GM19438 (cell line): ENCODE results near the gene COG5.

Experiments
- ATAC-seq: cut with Tn5 transposase; IDR thresholded peaks from one replicate; pipeline ENCODE4 v1.9.1; 2021; ENCODE audit warnings: low read depth; ENCODE audit not compliant: unreplicated experiment

The COG5 gene

DNA sequence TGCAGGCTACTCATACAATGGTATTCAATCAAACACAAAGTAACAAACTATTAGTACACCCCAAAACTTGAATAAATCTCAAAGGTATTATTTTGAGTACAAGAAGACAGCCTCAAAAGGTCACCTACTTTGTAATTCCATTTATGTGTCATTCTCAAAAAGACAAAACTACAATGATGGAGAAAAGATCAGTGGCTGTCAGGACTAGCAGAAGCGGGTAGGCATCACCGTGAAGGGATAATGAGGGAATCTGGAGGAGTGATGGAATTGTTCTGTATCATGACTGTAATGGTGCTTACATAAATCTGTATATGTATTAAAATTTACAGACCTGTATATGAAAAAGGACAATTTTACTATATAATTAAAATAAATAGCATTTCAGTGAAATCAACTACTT is 37.0 kb downstream of the COG5 start:
- ATAC-seq = no peak

DNA sequence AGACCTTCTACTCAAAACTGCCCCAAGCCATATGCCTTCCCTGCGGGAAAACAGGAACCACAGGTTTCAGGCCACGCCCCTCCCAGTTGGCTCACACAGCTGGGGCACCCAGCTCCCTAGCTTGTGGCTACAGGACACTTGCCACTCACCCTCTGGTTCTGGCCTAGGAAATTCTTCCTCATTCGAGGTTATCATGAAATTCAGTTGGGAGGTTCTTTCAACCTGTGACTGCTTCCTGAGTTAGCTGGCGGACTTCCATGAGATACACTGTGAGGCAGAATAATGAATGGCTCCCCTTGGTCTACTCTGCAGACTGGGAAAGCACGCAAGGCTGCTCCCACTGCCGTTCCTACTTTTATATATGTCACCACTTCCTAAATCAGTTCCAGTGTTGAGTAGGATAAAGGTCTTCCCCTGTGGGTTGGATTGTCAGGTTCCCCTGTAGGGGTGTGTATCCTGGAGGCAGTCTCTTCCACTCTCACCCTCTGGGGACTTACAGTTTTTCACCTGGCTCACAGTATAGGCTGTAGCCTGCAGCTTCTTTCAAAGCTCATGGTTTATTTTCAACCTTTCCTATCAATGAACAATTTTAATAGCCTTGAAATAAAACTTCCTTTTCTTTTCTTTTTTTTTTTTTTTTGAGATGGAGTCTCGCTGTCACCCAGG is 56.9 kb downstream of the COG5 start:
- ATAC-seq = no peak

DNA sequence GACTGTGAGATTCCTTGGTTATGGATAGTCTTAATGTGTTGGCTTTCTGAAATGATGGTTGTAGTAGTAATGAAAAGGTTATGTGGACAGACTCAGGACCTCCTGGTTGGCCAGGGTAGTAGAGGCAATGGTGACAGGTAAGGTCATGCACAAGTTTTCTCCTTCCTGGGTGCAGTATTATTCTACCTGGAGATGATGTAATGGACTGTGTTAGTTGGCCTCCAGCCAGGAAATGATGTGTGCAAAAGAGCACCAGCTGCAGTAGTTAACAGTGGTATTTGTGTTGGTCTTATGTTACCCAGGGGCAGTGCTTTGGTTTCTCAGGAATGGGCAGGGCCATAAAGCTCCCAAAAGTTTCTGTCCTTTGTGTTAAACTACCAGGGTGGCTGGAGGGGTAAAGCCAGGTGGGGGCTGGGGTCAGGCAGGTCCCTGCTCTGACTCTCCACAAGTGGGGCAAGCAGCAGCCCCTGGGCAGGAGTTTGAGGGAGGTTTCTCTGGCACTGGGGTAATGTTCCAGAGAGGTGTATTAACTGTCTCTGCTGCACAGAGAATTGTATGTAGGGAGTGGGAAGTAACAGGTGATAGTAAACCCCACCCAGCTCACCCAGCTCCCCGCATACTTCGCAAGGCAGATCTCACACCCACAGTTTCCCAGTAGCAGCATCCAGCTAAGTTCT is 57.6 kb downstream of the COG5 start:
- ATAC-seq = no peak

DNA sequence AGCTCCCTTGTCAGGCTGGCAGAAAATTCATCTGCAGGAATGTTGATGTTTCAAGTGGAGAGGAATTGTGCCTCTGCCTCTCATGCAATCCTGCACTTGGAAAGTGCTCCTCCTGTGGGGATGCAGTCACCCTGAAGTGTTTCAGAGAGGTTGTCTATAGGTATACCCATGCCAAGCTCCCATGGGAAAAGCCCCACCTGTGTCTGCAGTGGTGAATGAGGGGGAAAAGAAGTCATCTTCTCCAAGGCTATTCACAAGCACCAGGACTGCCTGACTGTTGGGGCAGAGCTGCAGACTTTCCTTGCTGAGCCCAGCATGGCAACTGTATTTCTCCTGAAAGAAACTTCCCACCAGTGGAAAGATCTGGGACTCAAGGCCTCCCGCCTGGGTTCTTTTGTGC is 58.4 kb downstream of the COG5 start:
- no peak for ATAC-seq

DNA sequence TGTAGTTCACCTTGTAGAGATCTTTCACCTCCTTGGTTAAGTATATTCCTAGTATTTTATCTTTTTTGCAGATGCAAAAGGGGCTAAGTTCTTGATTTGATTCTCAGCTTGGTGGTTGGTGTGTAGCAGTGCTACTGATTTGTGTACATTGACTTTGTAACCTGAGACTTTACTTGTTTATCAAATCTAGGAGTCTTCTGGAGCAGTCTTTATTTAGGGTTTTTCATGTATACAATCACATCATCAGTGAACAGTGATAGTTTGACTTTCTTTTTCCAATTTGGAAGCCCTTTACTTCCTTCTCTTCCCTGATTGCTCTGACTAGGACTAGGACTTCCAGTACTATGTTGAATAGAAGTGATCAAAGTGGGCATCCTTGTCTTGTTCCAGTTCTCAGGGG is 60.0 kb downstream of the COG5 start:
- ATAC-seq = no peak

DNA sequence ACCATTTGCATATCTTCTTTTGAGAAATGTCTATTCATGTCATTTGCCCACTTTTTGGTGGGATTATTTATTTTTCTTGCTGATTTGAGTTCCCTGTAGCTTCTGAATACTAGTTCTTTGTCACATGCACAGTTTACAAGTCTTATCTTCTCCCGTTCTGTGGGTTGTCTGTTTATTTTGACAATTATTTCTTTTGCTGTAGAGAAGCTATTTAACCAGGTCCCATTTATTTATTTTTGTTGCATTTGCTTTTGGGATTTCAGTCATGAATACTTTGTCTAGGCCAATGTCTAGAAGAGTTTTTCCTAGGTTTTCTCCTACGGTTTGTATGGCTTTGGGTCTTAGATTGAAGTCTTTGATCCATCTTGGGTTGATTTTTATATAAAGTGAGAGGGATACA is 60.9 kb downstream of the COG5 start:
- ATAC-seq = no peak

DNA sequence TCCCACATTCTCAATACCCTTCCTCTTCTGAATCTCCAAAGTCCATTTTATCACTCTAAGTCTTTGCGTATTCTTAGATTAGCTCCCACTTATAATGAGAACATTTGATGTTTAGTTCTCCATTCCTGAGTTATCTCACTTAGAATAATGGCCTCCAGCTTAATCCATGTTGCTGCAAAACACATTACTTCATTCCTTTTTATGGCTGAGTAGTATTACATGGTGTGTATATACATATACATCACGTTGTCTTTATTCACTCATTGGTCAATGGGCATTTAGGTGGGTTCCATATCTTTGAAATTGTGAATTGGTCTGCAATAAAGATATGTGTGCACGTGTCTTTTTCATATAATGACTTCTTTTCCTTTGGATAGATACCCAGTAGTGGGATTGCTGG is 61.6 kb downstream of the COG5 start:
- ATAC-seq = no peak

DNA sequence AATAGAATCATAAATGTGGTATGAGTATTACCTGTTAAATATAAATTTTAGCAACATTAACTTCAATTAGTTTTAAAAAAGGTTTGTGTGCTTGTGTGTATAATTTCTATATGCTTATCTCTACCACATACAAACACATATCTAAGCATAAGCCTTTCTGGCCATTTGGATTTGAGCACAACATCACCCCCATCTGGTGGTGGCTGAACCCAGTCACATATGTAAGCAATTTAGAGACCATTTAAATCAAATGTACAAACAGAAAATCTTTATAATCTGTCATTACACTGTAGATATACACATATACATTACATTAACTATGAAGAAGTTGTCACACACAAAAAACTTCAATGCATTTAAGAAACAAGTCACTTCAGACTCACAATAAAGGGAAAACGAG is 62.1 kb downstream of the COG5 start:
- no peak for ATAC-seq

DNA sequence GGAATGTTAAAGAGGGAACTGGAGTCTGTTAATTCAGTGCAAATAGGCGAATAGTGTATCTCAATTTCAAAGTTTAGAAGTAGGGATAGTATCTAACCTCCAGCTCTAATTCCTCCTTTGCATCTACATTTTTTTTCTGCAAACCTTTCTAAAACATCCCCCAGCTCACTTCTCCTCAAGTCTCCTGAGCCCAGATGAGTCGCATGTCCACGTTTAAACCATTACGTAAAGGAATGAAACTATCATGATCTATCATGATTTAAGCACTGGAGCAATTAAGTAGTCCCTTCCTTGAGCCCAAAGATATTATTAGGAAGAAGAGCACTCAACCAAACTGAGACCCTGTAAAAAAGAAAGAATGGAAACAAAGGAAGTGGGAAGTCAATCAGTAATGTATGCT is 64.0 kb downstream of the COG5 start:
- ATAC-seq = no peak

DNA sequence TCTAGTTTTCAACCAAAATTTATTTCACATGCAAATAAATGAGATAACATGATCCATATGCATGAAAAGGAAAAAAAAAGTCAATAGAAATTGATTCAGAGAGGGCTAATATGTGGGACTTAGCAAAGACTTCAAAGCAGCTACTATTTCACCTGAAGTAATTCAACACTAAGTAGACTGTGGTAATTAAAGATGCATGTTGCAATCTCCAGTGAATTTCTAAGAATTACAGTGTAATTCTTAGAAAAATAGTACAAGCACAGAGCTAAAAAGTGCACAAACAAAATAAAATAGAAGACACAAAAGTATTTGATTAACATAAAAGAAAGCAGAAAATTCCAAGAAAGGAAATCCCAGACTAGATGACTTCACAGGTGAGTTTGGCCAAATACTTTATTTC is 68.2 kb downstream of the COG5 start:
- no peak for ATAC-seq

DNA sequence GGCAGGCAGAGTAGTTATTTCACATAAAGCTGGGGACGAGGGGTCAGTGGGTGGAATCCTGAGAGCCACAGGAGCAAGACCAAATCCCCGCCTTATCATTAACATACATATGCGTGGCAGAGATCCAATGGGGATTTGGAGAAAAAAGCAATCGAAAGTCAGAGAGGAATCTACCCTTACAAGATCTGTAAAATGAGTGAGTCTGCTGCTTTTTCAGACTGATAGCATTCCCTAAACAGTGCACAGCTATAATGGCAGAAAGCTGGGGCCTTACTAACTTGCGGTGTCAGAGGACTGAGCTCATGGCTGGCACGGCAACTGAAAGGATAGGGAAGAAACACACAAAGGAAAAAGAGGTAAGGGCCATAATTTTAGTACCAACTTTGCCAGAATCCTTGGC is 68.8 kb downstream of the COG5 start:
- ATAC-seq = no peak

DNA sequence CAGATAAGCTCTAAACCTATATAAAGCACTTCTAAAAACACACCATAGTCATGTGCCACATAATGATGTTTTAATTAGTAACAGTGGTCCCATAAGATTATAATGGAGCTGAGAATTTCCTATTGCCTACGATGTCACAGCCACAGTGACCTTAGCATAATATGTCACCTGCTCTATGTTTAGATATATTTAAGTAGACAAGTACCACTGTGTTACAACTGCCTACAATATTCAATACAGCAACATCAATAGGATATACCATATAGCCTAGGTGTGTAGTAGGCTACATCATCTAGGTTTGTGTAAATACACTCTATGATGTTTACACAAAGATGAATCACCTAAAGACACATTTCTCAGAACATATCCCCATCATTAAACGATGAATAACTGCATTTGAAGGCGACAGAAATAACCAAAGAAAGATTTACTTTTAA is 69.4 kb downstream of the COG5 start:
- ATAC-seq = no peak

DNA sequence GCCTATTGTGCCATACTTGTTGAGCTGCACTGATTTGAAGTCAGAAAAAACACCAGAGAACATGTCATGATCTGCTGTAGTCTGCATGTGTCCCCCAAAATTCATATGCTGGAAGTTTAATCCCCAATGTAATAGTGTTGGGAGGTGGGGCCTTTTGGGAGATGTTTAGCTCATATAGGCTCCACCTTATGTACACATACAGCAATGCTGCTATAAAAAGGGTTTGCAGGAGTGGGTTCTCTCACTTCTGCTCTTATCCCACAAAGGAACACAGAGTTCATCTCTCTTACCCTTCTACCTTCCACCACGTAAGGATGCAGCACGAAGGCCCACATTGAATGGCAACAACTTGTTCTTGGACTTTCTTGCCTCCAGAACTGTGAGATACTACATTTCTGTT is 70.8 kb downstream of the COG5 start:
- no peak for ATAC-seq

DNA sequence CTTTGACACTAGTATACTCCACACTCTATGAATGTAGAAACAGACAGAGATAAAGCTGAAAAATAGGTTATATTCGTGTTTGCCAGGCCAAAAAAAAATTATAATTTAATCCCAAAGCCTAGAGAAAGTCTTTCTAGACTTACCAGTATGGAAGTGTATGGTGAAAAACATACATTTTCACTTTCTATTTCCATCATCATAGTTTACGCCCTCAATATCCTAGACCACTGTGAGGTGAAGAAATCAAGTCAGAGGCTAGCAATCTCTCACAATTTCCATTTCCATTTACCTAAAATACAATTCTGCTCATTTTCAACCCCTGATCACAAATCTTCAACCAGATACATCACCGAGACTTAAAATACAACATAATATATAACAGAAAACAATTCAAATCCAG is 77.7 kb downstream of the COG5 start:
- ATAC-seq = no peak

DNA sequence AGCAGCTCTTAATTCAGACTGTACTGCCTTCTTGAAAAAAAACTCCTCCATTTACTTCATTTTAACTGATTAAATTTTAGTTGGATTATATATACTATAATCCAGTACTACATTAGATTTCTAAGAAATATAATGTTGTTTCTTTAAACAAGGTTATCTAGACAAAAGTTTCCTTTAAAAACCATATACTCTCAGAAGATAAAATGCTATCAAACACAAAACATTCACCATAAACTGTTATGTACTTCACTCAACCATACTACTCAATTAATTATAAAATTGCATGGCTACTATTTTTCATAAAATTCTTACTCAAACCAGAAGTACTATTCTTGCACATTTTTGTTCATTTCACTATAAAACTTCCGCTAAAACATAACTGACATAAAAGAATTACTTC is 81.1 kb downstream of the COG5 start:
- ATAC-seq = no peak

DNA sequence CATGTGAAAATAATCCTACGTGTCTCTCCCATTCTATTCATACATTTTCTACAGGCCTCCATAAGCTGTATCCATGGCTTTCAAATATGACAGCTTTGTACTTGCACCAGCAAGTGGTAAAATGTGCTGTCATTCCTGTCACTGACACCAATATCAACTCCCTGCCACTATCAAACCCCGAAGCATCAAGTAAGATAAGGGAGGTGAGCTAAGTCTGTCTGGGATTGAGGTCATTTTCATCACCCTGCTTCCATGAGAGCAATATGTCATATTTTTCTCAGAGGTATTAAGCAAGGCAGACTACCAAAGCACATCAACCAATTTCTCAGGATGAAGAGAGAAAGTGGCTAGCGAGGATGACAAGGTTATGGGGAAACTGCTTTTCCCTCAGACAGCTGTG is 82.8 kb downstream of the COG5 start:
- ATAC-seq = no peak

DNA sequence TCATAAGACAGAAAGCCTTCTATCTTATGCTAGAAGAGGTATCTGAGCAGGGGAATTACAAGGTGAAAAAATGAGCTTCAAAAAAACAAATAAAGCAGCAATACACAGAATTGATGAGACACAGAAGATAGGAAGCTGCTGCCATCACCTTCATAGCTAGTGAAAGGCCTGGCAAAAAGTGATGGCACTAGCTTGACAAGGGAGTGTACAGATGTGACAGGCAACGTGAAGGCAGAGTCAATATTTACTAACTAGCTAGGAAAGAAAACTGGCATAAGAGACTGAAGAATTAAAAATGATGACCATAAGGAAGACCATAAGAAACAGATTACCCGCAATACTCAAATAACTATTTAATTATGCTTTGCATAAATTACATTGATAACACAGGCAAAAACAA is 84.4 kb downstream of the COG5 start:
- no peak for ATAC-seq

DNA sequence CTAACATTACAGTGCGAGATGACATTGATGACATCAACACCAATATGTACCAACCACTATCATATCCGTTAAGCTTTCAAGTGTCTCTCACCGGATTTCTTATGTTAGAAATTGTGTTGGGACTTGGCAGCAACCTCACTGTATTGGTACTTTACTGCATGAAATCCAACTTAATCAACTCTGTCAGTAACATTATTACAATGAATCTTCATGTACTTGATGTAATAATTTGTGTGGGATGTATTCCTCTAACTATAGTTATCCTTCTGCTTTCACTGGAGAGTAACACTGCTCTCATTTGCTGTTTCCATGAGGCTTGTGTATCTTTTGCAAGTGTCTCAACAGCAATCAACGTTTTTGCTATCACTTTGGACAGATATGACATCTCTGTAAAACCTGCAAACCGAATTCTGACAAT is 89.6 kb downstream of the COG5 start:
- no peak for ATAC-seq

DNA sequence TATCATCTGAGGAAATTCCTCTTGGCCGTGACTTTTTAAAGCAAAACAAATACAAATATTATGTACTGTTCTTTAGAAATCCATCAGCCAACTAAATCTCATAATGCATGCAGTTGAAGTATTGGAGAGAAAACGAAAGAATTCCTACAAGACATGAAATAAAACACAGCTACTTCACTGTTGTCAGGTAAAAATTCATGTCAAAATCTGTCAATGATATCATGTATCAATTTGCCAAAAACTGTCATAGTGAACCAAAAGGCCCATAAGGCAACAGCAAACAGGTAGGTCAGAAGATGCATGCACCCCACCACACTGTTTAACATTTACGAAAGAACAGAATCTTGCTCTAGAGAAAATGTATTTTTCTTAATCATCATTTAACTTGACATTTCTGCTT is 91.6 kb downstream of the COG5 start:
- no peak for ATAC-seq

DNA sequence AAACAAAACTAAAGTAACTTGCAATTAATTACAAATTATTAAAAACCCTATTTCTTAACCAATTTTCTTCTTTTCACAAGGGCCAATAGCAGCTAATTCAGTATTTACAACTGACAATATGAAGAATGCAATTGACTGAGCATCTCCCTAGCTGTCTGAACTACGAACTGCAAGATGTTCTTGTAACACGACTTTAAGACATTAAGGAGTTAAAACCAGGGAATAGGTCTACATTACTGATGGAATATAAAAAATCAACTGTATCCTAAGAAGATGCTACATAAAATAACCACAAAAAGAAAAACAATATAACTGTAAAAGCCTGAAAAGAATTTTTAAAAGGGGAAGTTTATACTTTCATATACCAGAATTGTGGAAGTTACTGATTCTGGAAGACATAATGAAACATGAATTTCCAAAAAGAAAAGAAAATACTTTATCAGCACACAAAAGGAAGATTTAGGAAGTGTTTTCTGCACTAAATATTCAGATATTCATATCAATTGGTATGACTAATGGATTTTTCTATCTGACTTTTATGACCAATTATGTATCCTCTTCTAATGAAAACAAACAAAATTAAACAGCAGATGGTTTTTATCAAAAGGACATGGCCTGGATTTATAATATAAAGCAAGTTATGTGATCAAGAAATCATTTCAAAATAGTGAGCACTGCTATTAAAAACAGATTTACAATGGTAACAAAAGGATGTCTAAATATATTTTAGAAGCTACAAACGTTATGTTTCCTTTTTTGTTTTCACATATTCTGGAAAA is 92.2 kb downstream of the COG5 start:
- ATAC-seq = no peak

DNA sequence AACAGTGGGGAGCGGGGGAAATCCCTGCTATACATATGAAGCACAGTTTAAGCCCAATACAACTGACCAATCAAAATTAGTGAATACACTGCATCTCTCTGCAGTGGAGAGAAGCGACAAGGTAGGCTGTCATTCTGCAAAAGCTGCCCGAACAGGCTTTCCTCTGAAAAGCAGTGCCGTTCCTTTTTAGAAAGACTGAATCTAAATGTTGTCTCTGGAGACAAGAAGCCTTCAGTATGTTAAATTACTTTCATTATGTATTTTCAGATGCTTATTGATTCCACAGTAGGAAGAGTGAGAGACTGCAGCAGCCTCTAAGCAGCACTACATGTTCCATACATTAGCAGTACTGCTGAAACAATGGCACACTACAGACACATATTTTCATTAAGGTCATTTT is 93.8 kb downstream of the COG5 start, which contains the start of gene GPR22:
TSS of gene GPR22 (plus strand) at position 129 of the 400 bp plus-strand sequence. CDS start 4,004 bp downstream, outside the sequence.
- ATAC-seq = no peak

DNA sequence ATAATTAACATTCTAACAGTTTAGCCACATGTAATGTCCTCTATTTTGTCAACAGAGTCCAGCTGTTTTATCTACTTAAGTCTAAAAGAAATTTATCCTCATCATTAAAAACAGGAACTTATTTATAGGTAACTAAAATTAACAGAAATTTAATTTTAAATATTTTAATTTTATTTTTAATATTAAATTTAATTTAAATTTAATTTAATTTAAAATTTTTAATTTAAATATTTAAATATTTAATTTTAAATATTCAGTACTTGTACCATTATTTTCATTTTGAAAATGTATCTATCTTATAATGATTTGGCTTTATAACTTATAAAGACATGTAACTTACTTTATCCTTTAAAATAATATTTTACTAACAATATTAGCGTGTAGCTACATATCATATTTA is 94.9 kb downstream of the COG5 start:
- ATAC-seq = no peak
